Mammary microvascular endothelial cell (primary cell): ENCODE results near the gene SGMS1. TPM values are rescaled to one million over a fixed set of nuclear protein-coding genes. Genes with fewer than 3 reads are reported as not detected.

Experiments used
- total RNA-seq: library from RNA; depleted of rRNA; stranded (reverse); fragments of >200 nt; gene quantifications from 2 replicates; pipeline ENCODE4 v1.2.3, GENCODE V29; 2015

Gene SGMS1
- 62.9 and 67.7 TPM in 2 replicates for total RNA-seq

DNA sequence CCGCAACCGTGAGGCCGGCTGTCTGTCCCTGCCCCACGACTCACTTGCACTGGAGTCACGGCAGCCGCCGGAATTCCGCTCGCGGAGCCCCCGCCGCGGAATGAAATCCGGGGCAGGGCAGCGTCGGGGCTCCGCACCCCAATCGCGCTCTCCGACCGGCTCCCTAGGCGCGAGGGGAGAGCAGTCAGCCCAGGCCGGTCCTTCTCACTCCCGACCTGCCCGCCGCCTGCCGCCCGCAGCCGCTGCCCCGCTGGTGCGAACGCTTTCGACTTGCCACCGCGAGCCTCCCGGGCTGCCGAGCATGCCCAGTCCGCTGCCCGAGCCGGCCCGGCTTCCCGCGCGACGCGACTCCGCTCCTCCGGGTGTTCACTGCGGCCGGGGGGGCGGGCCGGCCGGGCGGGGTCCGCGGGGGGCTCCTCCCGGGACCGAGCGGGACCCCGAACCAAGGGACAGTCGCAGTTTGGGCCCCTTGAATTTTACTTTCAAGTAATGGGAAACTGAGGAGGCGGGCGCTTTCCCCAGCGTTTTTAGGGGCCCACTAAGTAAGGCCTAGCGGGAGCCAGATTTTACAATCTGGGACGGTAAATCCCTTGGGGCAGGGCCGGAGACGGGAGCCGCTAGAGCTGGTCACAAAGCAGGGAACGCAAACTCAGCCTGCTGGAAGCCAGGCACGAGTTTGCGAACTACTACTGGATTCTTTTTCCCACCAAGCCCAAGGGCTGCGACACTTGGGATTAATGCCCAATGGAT, at the start of gene SGMS1:
Gene SGMS1, minus strand, starts transcription at position 294 of the 750 bp plus-strand sequence. CDS start 279,842 bp downstream, outside the sequence.

Other genes starting within 250 kb of the SGMS1 start
- 0.60 and 0.69 TPM in 2 replicates for gene ASAH2B, start 116.0 kb upstream of the SGMS1 start, total RNA-seq